CD4-positive, alpha-beta T cell treated with Interleukin-15 for 4 hours (primary cell): ENCODE results near the gene ORC6.
"Not testable (repeated sequence)": the region's sequence is repeated elsewhere in the genome, so short reads cannot be mapped to it uniquely, and the experiment has no call there.

Experiments used
- DNase-seq: peaks from one replicate; pipeline ENCODE4 v3.0.0-alpha.2; 2020; ENCODE audit warnings: low spot score

ORC6 gene, protein sequence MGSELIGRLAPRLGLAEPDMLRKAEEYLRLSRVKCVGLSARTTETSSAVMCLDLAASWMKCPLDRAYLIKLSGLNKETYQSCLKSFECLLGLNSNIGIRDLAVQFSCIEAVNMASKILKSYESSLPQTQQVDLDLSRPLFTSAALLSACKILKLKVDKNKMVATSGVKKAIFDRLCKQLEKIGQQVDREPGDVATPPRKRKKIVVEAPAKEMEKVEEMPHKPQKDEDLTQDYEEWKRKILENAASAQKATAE

DNA sequence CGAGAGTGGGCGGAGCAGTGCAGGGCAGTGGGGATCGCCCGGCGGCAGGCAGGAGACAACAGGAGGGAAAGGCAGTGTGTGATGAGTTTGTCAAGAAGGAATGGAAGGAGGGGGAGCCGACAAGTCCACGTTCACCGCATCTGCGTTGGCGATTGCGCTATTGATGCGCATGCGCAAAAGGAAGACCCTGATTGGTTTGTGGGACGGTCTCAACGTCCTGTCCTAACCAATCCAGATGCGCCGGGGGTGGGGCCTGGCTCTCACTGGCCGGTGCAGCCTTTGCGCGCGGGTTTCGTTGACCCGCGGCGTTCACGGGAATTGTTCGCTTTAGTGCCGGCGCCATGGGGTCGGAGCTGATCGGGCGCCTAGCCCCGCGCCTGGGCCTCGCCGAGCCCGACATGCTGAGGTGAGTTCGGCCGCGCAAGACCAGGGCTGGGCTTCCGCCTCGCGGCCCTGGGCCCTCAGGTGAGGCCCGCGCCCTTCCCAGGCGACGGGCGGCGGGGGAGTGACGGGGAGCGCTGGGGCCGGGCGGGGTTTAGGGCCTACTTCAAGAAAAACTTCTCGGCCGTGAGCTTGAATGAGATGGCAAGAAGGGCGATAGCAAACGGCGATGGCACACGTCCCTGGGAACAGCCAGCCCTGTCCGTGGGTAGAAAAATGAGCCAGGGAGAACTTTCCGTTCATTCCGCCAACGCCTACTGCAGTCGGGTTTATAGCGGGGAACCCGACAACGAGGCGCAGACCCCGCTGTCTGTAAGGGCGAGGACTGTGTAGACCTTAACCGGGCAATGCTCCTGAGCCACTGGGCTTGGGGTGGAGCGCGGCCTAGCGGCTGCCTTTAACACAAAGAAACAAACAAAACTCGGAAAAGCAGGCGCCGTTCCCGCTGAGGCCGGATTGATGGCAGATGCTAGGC is at the start of gene ORC6:
ORC6 (plus strand) TSS at position 295 of the 916 bp plus-strand sequence; CDS start at position 342, 47 bp downstream.
- DNase-seq: peak; percentile 96

DNA sequence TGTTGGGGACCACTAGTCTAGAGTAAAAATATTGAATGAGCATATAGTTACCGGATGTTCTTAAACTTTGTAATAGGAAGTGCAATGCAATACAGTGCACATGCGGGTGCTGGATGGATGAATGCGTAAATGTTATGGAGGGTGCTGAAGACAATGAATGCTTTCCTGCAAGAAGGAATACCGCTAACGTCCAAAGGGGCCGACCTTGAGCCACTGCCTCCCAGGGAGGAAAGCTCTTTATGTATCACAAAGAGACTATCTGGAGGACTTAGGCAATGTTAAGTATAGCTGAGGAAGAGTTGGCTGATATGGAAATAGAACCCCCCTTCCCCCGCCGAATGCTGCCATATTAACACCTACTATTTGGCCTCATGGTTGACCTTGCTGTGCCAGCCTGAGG is 40.8 kb upstream of the ORC6 start:
- DNase-seq: no peak

DNA sequence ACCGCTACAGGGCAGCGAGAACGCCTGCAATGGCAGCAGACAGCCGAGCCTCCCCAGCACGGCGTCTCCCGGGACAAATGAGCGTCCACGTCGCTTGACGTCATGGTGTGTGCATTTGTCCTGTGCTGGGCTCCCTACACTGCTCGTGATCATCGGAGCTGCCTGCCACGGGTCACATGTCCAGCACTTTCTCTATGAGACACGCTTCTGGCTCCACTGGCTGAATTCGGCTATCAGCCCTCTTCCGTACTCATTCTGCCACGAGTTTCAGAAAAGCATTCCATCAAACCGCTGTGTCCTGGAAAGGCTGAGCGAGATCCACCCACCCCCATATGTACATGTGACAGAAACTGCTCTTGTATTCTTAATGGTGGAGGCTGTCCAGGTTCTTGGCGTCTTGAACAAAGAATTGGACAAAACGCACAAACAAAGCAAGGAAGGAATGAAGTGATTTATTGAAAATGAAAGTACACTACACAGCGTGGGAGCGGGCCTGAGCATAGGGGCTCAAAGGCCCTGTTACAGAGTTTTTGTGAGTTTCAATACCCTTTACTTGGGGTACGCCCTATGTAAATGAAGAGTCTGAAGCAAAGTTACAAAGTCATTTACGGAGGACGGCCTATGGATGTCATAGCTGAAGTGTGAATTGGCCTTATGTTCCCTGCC is 39.7 kb upstream of the ORC6 start:
- no peak for DNase-seq

DNA sequence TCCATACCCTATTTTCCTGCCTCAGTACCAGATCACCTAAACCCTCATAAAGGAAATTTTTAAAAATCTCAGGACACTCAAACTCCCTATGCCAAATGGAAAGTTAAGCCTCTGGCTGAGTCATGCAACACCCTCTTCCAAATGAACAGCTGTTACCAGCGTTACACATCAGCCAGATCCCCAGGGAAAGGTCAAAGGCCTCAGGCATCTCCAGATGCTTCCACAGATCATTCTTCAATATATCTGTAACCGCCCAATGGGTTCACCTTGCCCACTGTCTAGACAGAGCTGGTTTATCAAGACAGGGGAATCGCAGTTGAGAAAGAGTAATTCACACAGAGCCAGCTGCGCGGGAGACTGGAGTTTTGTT is 39.2 kb upstream of the ORC6 start:
- no peak for DNase-seq

DNA sequence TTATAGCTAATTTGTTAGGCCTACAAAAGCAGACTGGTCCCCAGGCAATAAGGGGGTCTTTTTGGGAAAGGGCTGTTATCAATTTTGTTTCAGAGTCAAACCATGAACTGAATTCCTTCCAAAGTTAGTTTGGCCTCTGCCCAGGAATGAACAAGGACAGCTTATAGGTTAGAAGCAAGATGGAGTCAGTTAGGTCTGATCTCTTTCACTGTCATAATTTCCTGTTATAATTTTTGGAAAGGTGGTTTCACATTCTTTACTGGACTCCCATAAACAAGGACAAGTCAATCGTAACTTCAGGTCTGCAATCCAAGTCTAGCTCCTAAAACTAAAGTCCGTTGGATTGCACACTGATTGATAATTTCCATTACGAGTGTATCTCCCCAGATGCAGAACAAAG is 38.2 kb upstream of the ORC6 start:
- no peak for DNase-seq

DNA sequence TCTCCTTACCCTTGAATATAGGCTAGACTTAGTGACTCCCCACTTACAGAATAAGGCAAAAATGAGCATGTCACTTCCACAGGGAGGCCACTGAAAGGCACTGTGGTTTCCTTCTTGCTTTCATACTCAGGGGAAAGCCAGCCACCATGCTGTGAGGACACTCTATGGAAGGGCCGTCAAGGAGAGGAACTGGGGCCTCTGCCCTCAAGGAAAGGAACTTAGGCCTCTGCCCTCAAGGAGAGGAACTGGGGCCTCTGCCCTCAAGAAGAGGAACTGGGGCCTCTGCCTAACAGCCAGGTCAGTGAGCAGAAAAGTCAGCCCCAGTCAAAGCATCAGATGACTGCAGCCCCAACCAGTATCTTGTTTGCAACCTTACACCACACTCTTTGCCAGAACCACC is 30.5 kb upstream of the ORC6 start:
- peak; percentile 20 for DNase-seq

DNA sequence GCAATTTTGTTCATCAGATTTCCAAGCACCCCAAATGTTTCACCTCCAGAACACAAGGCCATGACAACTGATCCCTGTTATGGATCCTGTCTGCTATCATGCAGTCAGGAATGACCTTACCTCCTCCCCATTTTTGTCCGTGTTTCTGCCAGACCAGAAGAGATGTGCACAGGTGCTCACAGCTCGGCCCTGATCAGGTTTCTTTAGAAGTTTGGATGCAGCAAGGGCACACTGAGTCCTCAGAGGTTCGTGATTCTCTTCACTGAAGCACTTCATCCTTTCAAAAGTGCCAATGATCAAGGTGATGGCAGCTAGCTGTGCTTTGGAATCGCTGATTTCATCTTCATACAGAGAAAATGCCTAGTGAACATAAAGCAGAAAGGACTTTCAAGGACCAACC is 27.3 kb upstream of the ORC6 start:
- DNase-seq: no peak

DNA sequence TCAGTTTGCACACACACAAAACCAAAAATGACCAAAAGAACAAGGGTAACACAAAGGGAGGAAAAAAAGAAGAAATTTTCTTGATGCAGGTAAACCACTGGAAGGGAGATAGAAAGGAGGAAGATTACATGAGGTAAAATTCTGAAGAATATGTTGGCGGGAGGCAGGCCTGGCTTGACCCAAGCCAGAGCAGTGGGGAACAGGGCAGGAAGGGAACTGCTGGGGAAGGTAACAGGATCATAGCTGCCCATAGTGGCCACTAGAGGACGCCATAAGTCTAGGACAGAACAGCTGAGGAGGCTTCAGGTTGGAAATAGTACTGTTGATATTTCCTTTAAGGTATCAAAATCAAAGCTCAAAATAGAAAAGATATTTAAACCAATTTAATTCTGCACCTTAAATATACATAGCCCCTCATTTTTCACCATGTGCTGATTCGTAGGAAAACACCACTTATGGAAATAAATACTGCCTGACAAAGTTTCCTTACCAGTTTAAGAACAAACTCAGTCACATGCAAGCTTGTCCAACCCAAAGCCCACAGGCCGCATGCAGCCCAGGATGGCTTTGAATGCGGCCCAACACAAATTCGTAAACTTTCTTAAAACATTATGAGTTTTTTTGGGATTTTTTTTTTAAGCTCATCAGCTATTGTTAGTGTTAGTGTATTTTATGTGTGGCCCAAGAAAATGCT is 16.0 kb upstream of the ORC6 start:
- DNase-seq: peak; percentile 49

DNA sequence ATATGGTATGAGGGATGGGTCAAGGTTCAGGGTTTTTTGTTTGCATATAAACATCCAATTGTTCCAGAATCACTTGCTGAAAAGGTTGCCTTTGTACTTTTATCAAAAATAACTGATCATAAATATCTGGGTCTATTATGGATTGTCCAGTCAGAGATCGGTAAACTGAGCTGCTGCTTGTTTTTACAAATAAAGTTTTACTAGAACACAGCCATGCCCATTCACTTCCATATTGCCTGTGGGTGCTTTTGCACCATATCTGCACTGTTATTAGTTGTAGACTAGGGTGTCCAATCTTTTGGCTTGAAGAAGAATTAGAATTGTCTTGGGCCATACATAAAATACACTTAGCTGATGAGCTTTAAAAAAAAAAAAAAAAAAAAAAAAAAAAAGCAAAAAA is 11.5 kb upstream of the ORC6 start:
- not testable (repeated sequence) for DNase-seq

DNA sequence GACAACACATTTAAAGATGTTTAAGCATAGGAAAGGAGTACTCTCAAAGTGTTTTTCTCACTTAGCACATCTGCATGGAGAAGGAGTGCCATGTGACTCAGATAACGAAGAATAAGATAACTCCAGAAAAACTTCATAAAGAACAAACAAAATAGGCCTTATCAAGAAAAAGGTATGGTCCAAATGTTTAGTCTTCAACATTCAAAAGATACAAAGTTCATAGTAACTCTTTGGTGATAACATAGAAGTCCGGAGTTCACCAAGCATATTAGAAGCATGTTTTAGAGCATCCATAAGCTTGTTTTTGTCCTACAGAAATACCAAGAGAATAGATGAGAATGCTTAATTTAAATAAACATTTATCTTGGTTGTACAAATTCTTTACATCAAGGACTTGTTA is 7.6 kb upstream of the ORC6 start:
- not testable (repeated sequence) for DNase-seq

DNA sequence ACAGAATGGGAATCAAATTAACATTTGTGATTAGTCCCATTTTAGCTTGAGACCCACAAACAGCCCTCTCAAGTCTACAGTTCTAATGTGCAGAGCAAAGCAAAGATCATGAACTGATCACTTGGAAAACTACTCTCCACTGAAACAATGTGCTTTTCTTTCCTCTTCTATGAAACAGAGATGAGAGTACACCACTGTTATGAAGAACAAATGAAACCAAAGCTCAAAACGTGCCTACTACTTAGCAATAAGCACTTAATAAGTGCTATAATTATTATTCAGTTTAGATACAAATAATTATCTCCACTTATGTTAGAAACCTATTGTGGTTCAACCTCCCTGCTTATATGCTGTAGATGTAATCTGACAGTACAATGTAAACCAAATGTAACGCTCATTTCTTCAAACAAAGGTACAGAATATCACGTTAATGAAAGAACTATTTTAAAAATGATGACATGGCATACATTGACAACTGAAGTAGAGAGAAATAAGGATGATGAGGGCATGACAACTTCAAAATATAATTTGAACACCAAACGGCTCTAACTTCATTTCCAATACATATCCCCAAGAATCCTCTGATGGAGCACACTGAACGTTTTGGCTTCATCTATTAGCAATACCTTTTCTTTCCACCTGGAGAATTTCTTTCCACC is 2.5 kb upstream of the ORC6 start:
- DNase-seq: no peak

DNA sequence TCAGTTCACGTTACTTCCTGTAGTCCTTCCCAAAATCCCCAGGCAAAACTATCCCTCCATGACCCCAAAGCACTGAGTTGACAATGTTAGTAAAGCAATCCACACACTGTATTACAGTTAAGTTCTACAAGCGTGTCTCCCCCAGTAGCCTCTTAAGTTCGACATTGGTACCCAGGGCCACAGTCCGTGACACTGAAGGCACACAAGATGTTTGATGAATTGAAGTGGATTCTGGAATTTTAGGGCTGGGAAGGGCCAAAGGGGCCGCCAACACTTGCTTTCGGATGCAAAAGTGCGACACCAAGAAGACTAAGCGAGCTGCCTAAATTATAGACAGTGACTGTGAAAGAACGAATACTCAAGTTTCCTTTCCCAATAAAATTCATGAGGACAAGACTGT is 2.0 kb upstream of the ORC6 start:
- DNase-seq: no peak

DNA sequence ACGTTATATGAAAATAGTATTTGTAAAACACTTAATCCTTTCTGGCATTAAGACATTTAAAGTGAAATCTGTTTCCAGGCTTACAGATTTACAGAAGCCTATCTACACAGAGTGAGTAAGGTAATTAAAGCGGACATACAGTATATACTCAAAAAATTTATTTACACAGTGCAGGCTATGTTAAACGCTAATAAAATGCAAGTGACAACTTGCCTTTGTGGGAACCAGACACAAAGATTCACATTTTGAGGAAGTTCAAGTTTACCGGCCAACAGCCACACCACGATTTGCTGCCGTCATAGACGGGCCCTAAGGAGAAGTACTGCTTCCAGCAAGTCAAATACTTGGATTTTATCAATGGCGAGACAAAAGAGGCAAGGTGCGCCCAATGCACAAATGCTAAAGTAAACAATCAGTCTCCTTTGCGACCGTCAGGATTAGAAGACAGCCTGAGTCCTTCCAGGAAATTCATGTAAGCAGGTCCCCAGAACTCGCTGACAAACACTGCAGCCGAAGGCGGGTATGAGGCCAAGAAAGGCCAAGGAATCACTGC is 1.3 kb upstream of the ORC6 start:
- peak; percentile 76 for DNase-seq

DNA sequence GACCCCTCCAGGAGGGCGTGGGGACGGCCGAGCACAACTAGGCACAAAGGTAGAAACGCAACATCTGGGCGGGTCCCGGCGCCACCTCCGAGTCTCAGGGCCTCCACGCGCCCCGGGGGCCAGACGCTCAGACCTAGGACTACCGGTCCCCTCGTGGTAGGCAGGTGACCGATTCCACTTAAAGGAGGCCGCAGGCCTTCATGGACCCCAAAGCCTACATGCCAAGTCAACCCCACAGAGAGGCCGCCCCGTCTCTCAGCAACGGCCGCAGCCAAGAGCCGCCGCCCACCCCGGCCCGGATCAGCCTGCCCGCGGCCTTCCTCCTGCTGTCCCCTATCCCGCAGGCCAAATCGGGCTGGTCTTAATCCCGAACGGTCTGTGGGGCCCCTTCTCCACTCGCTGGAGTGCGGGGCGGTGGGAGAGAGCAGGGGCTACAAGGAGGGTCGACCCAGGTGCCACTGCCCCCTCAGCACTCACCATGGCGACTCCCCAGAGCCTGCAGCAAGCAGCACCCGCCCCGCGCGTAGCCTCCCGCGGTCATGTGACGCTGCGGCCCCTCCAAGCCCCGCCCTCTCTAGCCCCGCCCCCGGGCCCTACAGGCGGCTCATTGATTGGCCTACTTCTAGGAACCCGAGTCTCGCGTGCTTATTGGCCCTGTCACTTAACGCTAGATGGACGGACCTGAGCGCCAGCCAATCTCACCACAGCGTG is 650 bp upstream of the ORC6 start, which contains the start of gene VPS35:
VPS35 (minus strand) TSS at position 525 of the 711 bp plus-strand sequence; CDS start at position 480, 45 bp downstream.
- peak; percentile 99 for DNase-seq

DNA sequence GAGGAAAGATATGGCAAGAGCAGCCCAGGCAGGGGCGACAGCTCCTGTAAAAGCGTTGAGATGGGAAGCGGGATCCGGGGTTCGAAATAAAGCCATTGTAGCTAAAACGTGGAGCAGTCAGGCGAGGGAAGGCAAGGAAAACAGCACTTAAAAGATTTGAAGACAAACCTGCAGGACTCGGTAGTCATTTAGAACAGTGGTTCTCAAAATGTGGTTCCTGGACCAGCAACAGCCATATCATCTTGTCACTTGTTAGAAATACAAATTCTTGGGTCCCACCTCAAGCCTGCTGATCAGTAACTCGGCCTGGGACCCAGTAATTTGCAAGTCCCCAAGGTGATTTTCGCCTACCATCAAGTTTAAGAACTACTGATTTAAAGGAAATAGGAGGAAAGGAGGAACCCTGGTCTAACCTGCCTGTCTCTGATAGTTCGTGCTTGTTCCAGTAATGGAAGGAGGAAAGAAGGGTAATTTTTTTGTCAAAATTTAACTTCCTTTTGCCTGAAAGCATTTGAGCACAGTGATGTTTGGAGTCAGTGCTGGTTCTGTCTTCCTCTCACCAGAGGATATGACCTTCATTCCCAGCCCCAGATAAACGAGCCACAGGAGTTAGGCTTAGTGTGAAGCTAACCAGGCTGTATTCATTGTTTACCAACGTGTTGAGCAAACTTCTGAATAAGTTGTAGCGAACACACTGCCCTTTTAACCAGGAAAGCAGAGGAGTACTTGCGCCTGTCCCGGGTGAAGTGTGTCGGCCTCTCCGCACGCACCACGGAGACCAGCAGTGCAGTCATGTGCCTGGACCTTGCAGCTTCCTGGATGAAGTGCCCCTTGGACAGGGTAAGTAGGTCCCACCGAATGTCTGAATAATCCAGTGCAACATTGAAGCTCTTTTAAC is 1.1 kb downstream of the ORC6 start:
- no peak for DNase-seq

DNA sequence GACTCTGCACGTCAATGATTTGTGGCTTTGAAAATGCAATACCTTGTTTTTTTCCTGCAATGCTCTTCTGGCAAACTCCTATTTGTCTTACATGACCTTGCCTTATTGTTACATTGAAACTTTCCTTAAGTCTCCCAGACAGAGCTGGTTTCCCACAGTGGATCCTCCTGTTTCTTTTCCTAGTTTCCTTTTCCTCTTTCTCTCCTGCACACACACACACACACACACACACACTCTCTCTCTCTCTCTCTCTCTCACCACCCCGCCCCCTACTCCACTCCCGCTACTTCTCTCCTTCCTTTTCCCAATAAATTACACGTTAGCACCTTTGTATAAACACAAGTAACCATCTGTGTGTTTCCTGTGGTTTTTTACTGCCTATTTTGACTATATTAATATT is 2.3 kb downstream of the ORC6 start:
- DNase-seq: no peak

DNA sequence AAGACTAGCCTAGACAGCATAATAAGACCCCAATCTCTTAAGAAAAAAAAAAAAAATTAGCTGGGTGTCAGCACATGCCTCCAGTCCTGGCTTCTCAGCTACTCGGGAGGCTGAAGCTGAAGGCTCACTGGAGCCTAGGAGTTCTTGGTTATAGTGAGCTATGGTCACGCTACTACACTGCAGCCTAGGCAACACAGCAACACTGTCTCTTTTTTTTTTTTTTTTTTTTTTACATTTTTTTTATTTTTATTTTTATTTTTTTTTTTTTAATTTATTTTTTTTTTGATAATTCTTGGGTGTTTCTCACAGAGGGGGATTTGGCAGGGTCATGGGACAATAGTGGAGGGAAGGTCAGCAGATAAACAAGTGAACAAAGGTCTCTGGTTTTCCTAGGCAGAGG is 4.1 kb downstream of the ORC6 start:
- no peak for DNase-seq

DNA sequence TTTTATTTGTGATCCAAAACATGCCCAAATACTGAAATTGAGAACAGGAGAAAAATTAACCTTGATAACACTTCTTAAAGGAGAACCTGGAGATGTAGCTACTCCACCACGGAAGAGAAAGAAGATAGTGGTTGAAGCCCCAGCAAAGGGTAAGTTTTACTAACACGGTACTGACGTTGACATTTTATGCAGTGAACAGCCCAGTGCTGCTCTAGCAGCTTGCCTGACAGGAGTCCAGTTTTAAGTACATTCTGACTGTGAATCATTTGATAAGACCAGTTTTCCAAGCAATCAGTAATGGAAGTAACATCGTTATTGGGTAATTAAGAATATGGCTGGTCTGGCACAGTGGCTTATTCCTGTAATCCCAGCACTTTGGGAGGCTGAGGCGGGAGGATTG is 6.5 kb downstream of the ORC6 start:
- DNase-seq: no peak

DNA sequence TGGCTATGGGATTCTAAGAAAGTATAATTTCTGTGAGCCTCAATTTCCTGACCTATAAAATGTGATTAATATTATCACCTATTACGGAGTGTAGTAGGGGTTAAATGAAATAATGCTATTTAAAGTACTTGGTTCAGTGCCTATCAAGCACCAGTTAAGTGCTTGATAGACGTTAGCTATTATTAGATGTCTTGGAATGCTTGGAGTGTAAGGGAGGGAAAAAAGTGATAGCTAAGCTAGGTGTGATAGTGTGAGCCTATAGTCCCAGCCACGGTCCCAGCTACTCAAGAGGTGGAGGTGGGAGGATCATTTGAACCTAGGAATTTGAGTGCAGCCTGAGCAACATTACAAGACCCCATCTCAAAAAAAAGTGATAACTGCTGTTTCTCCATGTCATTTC is 7.5 kb downstream of the ORC6 start:
- no peak for DNase-seq

DNA sequence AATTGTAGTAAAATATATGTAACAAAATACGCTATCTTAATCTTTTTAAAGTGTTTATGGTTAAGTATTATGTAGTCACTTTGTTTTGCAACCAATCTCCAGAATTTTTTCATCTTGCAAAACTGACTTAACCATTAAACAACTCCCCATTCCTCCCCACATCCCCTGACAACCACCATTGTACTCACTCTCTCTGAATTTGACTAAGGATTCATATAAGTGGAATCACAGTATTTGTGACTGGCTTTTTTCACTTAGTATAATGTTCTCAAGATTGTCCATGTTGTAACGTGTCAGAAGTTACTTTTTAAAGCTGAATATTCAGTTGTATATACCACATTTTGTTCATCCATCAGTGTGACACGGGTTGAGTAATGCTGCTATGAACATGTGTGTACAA is 10.6 kb downstream of the ORC6 start:
- DNase-seq: no peak
